Vagina (tissue), 2 donors: ENCODE results near the gene ATG4D. TPM values are rescaled to one million over a fixed set of nuclear protein-coding genes. Genes with fewer than 3 reads are reported as not detected.

Experiments
- DNase-seq, 2 donors: peaks; one replicate each; pipeline ENCODE4 v3.0.0-alpha.2; 2017; ENCODE audit errors: extremely low spot score in 2 of 2
- H3K27ac ChIP-seq: fragments of 200-600 bp; sonication (generic); one replicate; pipeline ENCODE4 v1.5.1; 2019
- H3K27me3 ChIP-seq: fragments of 200-600 bp; sonication (generic); one replicate; pipeline ENCODE4 v1.5.1; 2019
- H3K36me3 ChIP-seq, 2 donors: fragments of 200-600 bp; sonication (generic); one replicate each; pipeline ENCODE4 v1.5.1; 2017 to 2019
- H3K4me1 ChIP-seq: fragments of 200-600 bp; sonication (generic); one replicate; pipeline ENCODE4 v1.5.1; 2019
- H3K4me3 ChIP-seq, 2 donors: fragments of 200-600 bp; sonication (generic); 1 replicate in 1 of 2; 2 replicates in 1 of 2; pipeline ENCODE4 v1.5.1; 2016 to 2019
- H3K9me3 ChIP-seq: fragments of 200-600 bp; sonication (generic); one replicate; pipeline ENCODE4 v1.5.1; 2019
- CTCF ChIP-seq, 3 experiments: fragments of 450-650 bp in 2 of 3; fragments of 200-600 bp in 1 of 3; sonication (generic) in 1 of 3; IDR thresholded peaks; one replicate each; pipeline ENCODE4 v1.5.1; 2017 to 2019; ENCODE audit warnings: antibody characterized with exemption in 3 of 3, mild to moderate bottlenecking in 2 of 3, moderate library complexity in 2 of 3
- POLR2A ChIP-seq, 2 donors: fragments of 450-650 bp; IDR thresholded peaks; one replicate each; pipeline ENCODE4 v1.6.1; 2017; ENCODE audit warnings: antibody characterized with exemption in 2 of 2, mild to moderate bottlenecking in 2 of 2, moderate library complexity in 2 of 2
- POLR2AphosphoS5 ChIP-seq, 2 donors: sonication (generic); formaldehyde crosslinking; IDR thresholded peaks; one replicate each; pipeline ENCODE4 v1.9.0; 2017; ENCODE audit warnings: antibody characterized with exemption in 2 of 2, mild to moderate bottlenecking in 2 of 2, low read depth in 1 of 2; ENCODE audit not compliant: insufficient read depth in 1 of 2
- intact Hi-C: fragments of 100-400 bp; cut with DNase I; formaldehyde crosslinking; loops from one replicate; pipeline ENCODE4 v1.15.1; 2023
- total RNA-seq: library from RNA; depleted of rRNA; stranded (reverse); fragments of >200 nt; gene quantifications from one replicate; pipeline ENCODE4 v1.2.3, GENCODE V29; 2016

The ATG4D gene
- total RNA-seq, 1 donor from 2014 or later = 18.2 TPM

GRCh38 chr19:10501971-10502523, 41.7 kb upstream of the ATG4D start:
- H3K4me3 ChIP-seq = peak overlapping the region; percentile 76 to 89
- intact Hi-C loops = loop anchor here (2.0 kb wide), 1 partner anchor 63 kb away; no protein-coding TSS in a partner anchor
- H3K4me1 ChIP-seq = peaks cover 48% of the 10 kb centered on the region
- H3K27ac ChIP-seq = peak overlapping the region; percentile 94
- no peaks in the 10 kb centered on the region for H3K9me3 ChIP-seq
- H3K27me3 ChIP-seq = no peaks in the 10 kb centered on the region
- H3K36me3 ChIP-seq = peaks cover 0 to 13% of the 10 kb centered on the region in 2 donors
- TF ChIP-seq POLR2AphosphoS5 (IDR thresholded peaks at IDR 0.05; ENCODE audit: insufficient read depth in 1 of 2, low read depth in 1 of 2) (peak in 1 of 2 donors; percentile 65), POLR2A (IDR thresholded peaks at IDR 0.05) (no peak)
- peak in 1 of 2 donors; percentile 86 for DNase-seq

- peak in 1 of 2 donors; percentile 39 for TF ChIP-seq POLR2A (IDR thresholded peaks at IDR 0.05)
- no peak for TF ChIP-seq CTCF (IDR thresholded peaks at IDR 0.05)
- TF ChIP-seq POLR2AphosphoS5 (IDR thresholded peaks at IDR 0.05; ENCODE audit: insufficient read depth in 1 of 2, low read depth in 1 of 2) = peak in 1 of 2 donors; percentile 22
- intact Hi-C loops = loop anchor here (2.0 kb wide), 1 partner anchor 62 kb away; no protein-coding TSS in a partner anchor
- peaks cover 0 to 13% of the 10 kb centered on the region in 2 donors for H3K36me3 ChIP-seq
- no peaks in the 10 kb centered on the region for H3K27me3 ChIP-seq
- no peaks in the 10 kb centered on the region for H3K9me3 ChIP-seq
- peak overlapping the region; percentile 94 for H3K27ac ChIP-seq
- H3K4me3 ChIP-seq = peak overlapping the region; percentile 76 to 89
- peaks cover 44% of the 10 kb centered on the region for H3K4me1 ChIP-seq
- peak in 1 of 2 donors; percentile 85 for DNase-seq
Measured at GRCh38 chr19:10502524-10503001, 41.1 kb upstream of the ATG4D start.

GRCh38 chr19:10503002-10503789, 40.5 kb upstream of the ATG4D start, which contains the start of gene KEAP1:
Gene KEAP1, minus strand, starts transcription at chr19:10503356. Its CDS starts 3,323 bp downstream, at chr19:10500033.
- H3K4me1 ChIP-seq = peaks cover 37% of the 10 kb centered on the region
- H3K9me3 ChIP-seq = no peaks in the 10 kb centered on the region
- TF ChIP-seq POLR2A (IDR thresholded peaks at IDR 0.05) (no peak), CTCF (IDR thresholded peaks at IDR 0.05) (no peak), POLR2AphosphoS5 (IDR thresholded peaks at IDR 0.05; ENCODE audit: insufficient read depth in 1 of 2, low read depth in 1 of 2) (peak in 1 of 2 donors; percentile 60)
- H3K27ac ChIP-seq = peak within 1 kb of the TSS; percentile 94
- intact Hi-C loops = loop anchor here (2.0 kb wide), 1 partner anchor 62 kb away; no protein-coding TSS in a partner anchor
- peak within 1 kb of the TSS; percentile 76 to 89 for H3K4me3 ChIP-seq
- peak in 1 of 2 donors; percentile 86 for DNase-seq
- peaks cover 0 to 13% of the 10 kb centered on the region in 2 donors for H3K36me3 ChIP-seq
- H3K27me3 ChIP-seq = no peaks in the 10 kb centered on the region

- no peak overlapping the region for H3K27ac ChIP-seq
- H3K4me1 ChIP-seq = peaks cover 21% of the 10 kb centered on the region
- no peaks in the 10 kb centered on the region for H3K36me3 ChIP-seq
- no peaks in the 10 kb centered on the region for H3K9me3 ChIP-seq
- peak in 1 of 2 donors; percentile 64 for DNase-seq
- TF ChIP-seq CTCF (IDR thresholded peaks at IDR 0.05) (peak in 2 of 3 experiments; percentile 39 to 59), POLR2A (IDR thresholded peaks at IDR 0.05) (no peak), POLR2AphosphoS5 (IDR thresholded peaks at IDR 0.05; ENCODE audit: insufficient read depth in 1 of 2, low read depth in 1 of 2) (no peak)
- H3K27me3 ChIP-seq = no peaks in the 10 kb centered on the region
- intact Hi-C loops = no loop called here
- H3K4me3 ChIP-seq = no peak overlapping the region
Measured at GRCh38 chr19:10505583-10506229, 38.0 kb upstream of the ATG4D start.

- DNase-seq = no peak
- H3K4me1 ChIP-seq = peaks cover 8% of the 10 kb centered on the region
- no peak overlapping the region for H3K4me3 ChIP-seq
- H3K27me3 ChIP-seq = no peaks in the 10 kb centered on the region
- no peaks in the 10 kb centered on the region for H3K9me3 ChIP-seq
- no peaks in the 10 kb centered on the region for H3K36me3 ChIP-seq
- intact Hi-C loops = no loop called here
- TF ChIP-seq POLR2A (IDR thresholded peaks at IDR 0.05) (no peak), CTCF (IDR thresholded peaks at IDR 0.05) (no peak), POLR2AphosphoS5 (IDR thresholded peaks at IDR 0.05; ENCODE audit: insufficient read depth in 1 of 2, low read depth in 1 of 2) (no peak)
- no peak overlapping the region for H3K27ac ChIP-seq
Measured at GRCh38 chr19:10508036-10508435, 35.7 kb upstream of the ATG4D start.
